CMK (cell line): ENCODE data around the gene ELMO3.

Experiments used
- DNase-seq: peaks from one replicate; pipeline ENCODE4 v3.0.0-alpha.2; 2010; ENCODE audit warnings: low read depth

The ELMO3 gene

GRCh38 chr16:67199011-67199807 is at the start of gene ELMO3:
Gene ELMO3, plus strand, starts transcription at chr16:67199131. Its CDS starts 196 bp downstream, at chr16:67199327.
- no peak for DNase-seq

GRCh38 chr16:67149276-67150046 is 49.5 kb upstream of the ELMO3 start:
- no peak for DNase-seq

GRCh38 chr16:67150047-67150832 is 48.7 kb upstream of the ELMO3 start:
- no peak for DNase-seq

- DNase-seq, result no peak
Measured at GRCh38 chr16:67150833-67151396, 48.0 kb upstream of the ELMO3 start, which contains the start of gene B3GNT9. Gene B3GNT9, minus strand, starts transcription at chr16:67150998. Its CDS starts 513 bp downstream, at chr16:67150485.

GRCh38 chr16:67151431-67152097 is 47.4 kb upstream of the ELMO3 start:
- no peak for DNase-seq

GRCh38 chr16:67154578-67155294 is 44.2 kb upstream of the ELMO3 start:
- DNase-seq, result no peak

GRCh38 chr16:67155295-67156142 is 43.4 kb upstream of the ELMO3 start:
- no peak for DNase-seq

- no peak for DNase-seq
Measured at GRCh38 chr16:67156143-67156844, 42.6 kb upstream of the ELMO3 start.

- no peak for DNase-seq
Measured at GRCh38 chr16:67157106-67157748, 41.7 kb upstream of the ELMO3 start.

GRCh38 chr16:67157892-67158635 is 40.9 kb upstream of the ELMO3 start:
- DNase-seq, result no peak

GRCh38 chr16:67158637-67159600 is 40.0 kb upstream of the ELMO3 start:
- DNase-seq, result no peak

- DNase-seq, result no peak
Measured at GRCh38 chr16:67161595-67162058, 37.3 kb upstream of the ELMO3 start.

- no peak for DNase-seq
Measured at GRCh38 chr16:67162506-67163163, 36.3 kb upstream of the ELMO3 start.

GRCh38 chr16:67163164-67163998 is 35.5 kb upstream of the ELMO3 start:
- DNase-seq, result no peak

GRCh38 chr16:67163999-67164558 is 34.9 kb upstream of the ELMO3 start:
- no peak for DNase-seq
